Endothelial cell of umbilical vein (primary cell): ENCODE results near the gene PLEKHF1. TPM values are rescaled to one million over a fixed set of nuclear protein-coding genes. Genes with fewer than 3 reads are reported as not detected.

ENCODE experiments used
- BruUV-seq: library from RNA; stranded (reverse); fragments of 400-500 nt; replicated peaks from 2 replicates; lab custom pipeline; 2021; lab: Mats Ljungman, UMichigan
- CTCF ChIA-PET: fragments of 300-600, 350-600 bp; sonication (Branson Sonifier 250); formaldehyde crosslinking; loops from one replicate; lab custom pipeline; 2021; ENCODE audit warnings: antibody characterized with exemption, inconsistent platforms; lab: Charles Lee
- POLR2A ChIA-PET: fragments of 300-600, 350-600 bp; sonication (Branson Sonifier 250); formaldehyde crosslinking; loops from one replicate; lab custom pipeline; 2021; ENCODE audit warnings: antibody characterized with exemption, inconsistent platforms; lab: Charles Lee
- DNase-seq: peaks from one replicate; pipeline ENCODE4 v3.0.0-alpha.2; 2011; ENCODE audit warnings: low read depth, low spot score
- FAIRE-seq: peaks from 2 replicates; lab custom pipeline; 2011; peaks lifted over from hg19 to GRCh38; lab: Jason Lieb, UNC
- H2AFZ ChIP-seq: 2 replicates; pipeline ENCODE4 v1.6.0; 2012; ENCODE audit warnings: low read depth, low read length, control low read depth, inconsistent platforms
- H3K27ac ChIP-seq: 2 replicates; pipeline ENCODE4 v1.5.1; 2011; ENCODE audit warnings: low read depth, mild to moderate bottlenecking, control low read depth, low read length, moderate library complexity; ENCODE audit not compliant: insufficient read depth
- H3K27me3 ChIP-seq, 2 experiments: 2 replicates each; pipeline versions ENCODE4 v1.6.0 to v1.6.1; 2011; ENCODE audit warnings: low read length in 2 of 2, mixed read lengths in 1 of 2; ENCODE audit not compliant: control insufficient read depth in 2 of 2, insufficient read depth in 2 of 2
- H3K36me3 ChIP-seq, 2 experiments: 2 replicates in 1 of 2; 3 replicates in 1 of 2; pipeline ENCODE4 v1.5.1; 2011; ENCODE audit warnings: low read length in 2 of 2, mild to moderate bottlenecking in 1 of 2, moderate library complexity in 1 of 2; ENCODE audit not compliant: control insufficient read depth in 2 of 2, insufficient read depth in 2 of 2; ENCODE audit errors: extremely low read depth in 1 of 2
- H3K4me1 ChIP-seq: 3 replicates; pipeline ENCODE4 v1.5.1; 2011; ENCODE audit warnings: mild to moderate bottlenecking, low read length; ENCODE audit not compliant: control insufficient read depth, insufficient read depth; ENCODE audit errors: extremely low read depth
- H3K4me2 ChIP-seq: 2 replicates; pipeline ENCODE4 v1.6.1; 2011; ENCODE audit warnings: low read length, control low read depth, mixed read lengths; ENCODE audit not compliant: insufficient read depth
- H3K4me3 ChIP-seq, 3 experiments: fragments of 200-600 bp in 1 of 3; sonication (generic), shearing (Covaris generic) in 1 of 3; replicated peaks in 1 of 3; 2 replicates each; pipeline ENCODE4 v1.5.1; 2011 to 2016; ENCODE audit warnings: control low read depth in 3 of 3, low read length in 3 of 3, mild to moderate bottlenecking in 2 of 3, inconsistent platforms in 1 of 3, low read depth in 1 of 3, moderate library complexity in 1 of 3; ENCODE audit not compliant: insufficient read depth in 1 of 3
- H3K79me2 ChIP-seq: 2 replicates; pipeline ENCODE4 v1.6.0; 2012; ENCODE audit warnings: low read length, inconsistent platforms; ENCODE audit not compliant: control insufficient read depth, insufficient read depth
- H3K9ac ChIP-seq: replicated peaks from 2 replicates; pipeline ENCODE3; 2011; ENCODE audit warnings: low read length, control low read depth; ENCODE audit not compliant: insufficient read depth; ENCODE audit errors: extremely low read depth
- H3K9me1 ChIP-seq: replicated peaks from 3 replicates; pipeline ENCODE4 v1.6.0; 2011; ENCODE audit warnings: mild to moderate bottlenecking, low read length; ENCODE audit not compliant: control insufficient read depth, insufficient read depth; ENCODE audit errors: extremely low read depth
- H3K9me3 ChIP-seq: replicated peaks from 2 replicates; pipeline ENCODE4 v1.5.1; 2012; ENCODE audit warnings: low read length, inconsistent platforms; ENCODE audit not compliant: control insufficient read depth, insufficient read depth
- H4K20me1 ChIP-seq: replicated peaks from 2 replicates; pipeline ENCODE3; 2011; ENCODE audit warnings: mild to moderate bottlenecking, low read length; ENCODE audit not compliant: control insufficient read depth, insufficient read depth; ENCODE audit errors: extremely low read depth
- EZH2 ChIP-seq: IDR thresholded peaks from 2 replicates; pipeline ENCODE4 v1.6.1; 2012; ENCODE audit warnings: borderline replicate concordance, low read depth, mild to moderate bottlenecking, moderate library complexity, low read length, inconsistent platforms; ENCODE audit not compliant: severe bottlenecking
- FOS ChIP-seq: IDR thresholded peaks from 2 replicates; pipeline ENCODE4 v1.6.1; 2011; ENCODE audit warnings: mild to moderate bottlenecking, low read length, moderate library complexity, borderline replicate concordance; ENCODE audit not compliant: insufficient read depth
- GATA2 ChIP-seq: IDR thresholded peaks from 2 replicates; pipeline ENCODE4 v1.7.0; 2011; ENCODE audit warnings: low read depth, mild to moderate bottlenecking, moderate library complexity, mixed read lengths, low read length; ENCODE audit not compliant: insufficient read length, insufficient read depth
- JUN ChIP-seq: IDR thresholded peaks from 2 replicates; pipeline ENCODE4 v1.6.1; 2011; ENCODE audit warnings: borderline replicate concordance, low read depth; ENCODE audit not compliant: insufficient read length, insufficient read depth
- MYC ChIP-seq: IDR thresholded peaks from one replicate; pipeline ENCODE4 v1.6.1; 2011; ENCODE audit warnings: mild to moderate bottlenecking, low read depth, low read length
- POLR2A ChIP-seq: IDR thresholded peaks from 2 replicates; pipeline ENCODE4 v1.6.1; 2012; ENCODE audit warnings: low read depth, mild to moderate bottlenecking, control low read depth, low read length
- POLR2AphosphoS5 ChIP-seq: IDR thresholded peaks from 2 replicates; pipeline ENCODE4 v1.6.1; 2012; ENCODE audit warnings: low read depth, mild to moderate bottlenecking, control low read depth, low read length, moderate library complexity; ENCODE audit not compliant: insufficient read depth
- dilution Hi-C: fragments of 300-500 bp; cut with MboI; formaldehyde crosslinking; loops from one replicate; pipeline ENCODE4 v1.15.0; 2019; ENCODE audit warnings: low sequenced_read_pairs; ENCODE audit not compliant: extremely low pct_ligation_motif_present
- intact Hi-C: fragments of 100-400 bp; cut with micrococcal nuclease; formaldehyde crosslinking; loops from one replicate; pipeline ENCODE4 v1.10.0; 2022
- polyA plus RNA-seq, 4 experiments: library from polyadenylated mRNA; depleted of rRNA in 3 of 4; stranded (reverse) in 3 of 4; unstranded in 1 of 4; fragments of >200 nt; gene quantifications; 2 replicates each; pipeline versions ENCODE4 v1.2.1 to v1.2.3, GENCODE V29; 2011 to 2012; ENCODE audit warnings: missing spikeins in 1 of 4
- total RNA-seq: library from RNA; stranded (reverse); gene quantifications from 2 replicates; pipeline ENCODE4 v1.2.3, GENCODE V29; 2021
- TF ChIP-seq, protein P1 (sequence below): IDR thresholded peaks from 2 replicates; pipeline ENCODE4 v1.6.1; 2011; ENCODE audit not compliant: insufficient read depth, insufficient read length
- TF ChIP-seq, protein P2 (sequence below), 2 donors: IDR thresholded peaks; 1 replicate in 1 of 2; 2 replicates in 1 of 2; pipeline ENCODE4 v1.5.1; 2011; ENCODE audit warnings: low read length in 2 of 2, mild to moderate bottlenecking in 2 of 2, moderate library complexity in 2 of 2, control low read depth in 1 of 2, inconsistent platforms in 1 of 2, low read depth in 1 of 2; ENCODE audit not compliant: insufficient read depth in 1 of 2; ENCODE audit errors: extremely low read depth in 1 of 2

Gene PLEKHF1
- total and polyA plus RNA-seq, 2 donors (not counting 3 experiments of a cell fraction or from before 2014, with no cell fraction given): 5.5 TPM

DNA sequence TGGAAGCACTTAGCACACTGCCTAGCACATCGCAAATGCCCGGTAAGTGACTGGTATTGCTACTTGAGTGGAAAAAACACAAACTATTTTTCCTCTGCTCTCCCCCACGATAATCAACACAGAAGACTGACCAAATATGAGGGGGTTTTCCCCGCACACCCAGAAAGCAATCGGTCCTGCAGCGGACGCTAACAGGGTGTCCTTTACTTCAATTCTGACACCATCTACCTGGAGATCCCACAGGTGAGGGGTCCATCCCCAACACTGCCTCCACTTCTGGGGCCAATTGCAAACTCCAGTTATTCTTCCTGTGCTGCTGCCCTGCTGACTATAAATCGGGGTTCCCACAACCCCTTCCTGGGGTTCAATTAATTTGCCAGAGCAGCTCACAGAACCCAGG is 26.2 kb upstream of the PLEKHF1 start:
- no peak overlapping the region for H3K9ac ChIP-seq
- no peaks in the 10 kb centered on the region for H3K36me3 ChIP-seq
- H3K4me1 ChIP-seq: no peaks in the 10 kb centered on the region
- intact Hi-C loops: no loop called here
- no TSS peak for BruUV-seq
- no peaks in the 10 kb centered on the region for H3K9me1 ChIP-seq
- POLR2A ChIA-PET: no interaction called here
- no peak for DNase-seq
- dilution Hi-C loops: no loop called here
- TF ChIP-seq, protein P1, sequence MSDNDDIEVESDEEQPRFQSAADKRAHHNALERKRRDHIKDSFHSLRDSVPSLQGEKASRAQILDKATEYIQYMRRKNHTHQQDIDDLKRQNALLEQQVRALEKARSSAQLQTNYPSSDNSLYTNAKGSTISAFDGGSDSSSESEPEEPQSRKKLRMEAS: no peak
- TF ChIP-seq GATA2 (no peak), JUN (no peak), MYC (no peak), FOS (no peak), EZH2 (no peak), POLR2A (no peak), POLR2AphosphoS5 (no peak)
- TF ChIP-seq, protein P2, sequence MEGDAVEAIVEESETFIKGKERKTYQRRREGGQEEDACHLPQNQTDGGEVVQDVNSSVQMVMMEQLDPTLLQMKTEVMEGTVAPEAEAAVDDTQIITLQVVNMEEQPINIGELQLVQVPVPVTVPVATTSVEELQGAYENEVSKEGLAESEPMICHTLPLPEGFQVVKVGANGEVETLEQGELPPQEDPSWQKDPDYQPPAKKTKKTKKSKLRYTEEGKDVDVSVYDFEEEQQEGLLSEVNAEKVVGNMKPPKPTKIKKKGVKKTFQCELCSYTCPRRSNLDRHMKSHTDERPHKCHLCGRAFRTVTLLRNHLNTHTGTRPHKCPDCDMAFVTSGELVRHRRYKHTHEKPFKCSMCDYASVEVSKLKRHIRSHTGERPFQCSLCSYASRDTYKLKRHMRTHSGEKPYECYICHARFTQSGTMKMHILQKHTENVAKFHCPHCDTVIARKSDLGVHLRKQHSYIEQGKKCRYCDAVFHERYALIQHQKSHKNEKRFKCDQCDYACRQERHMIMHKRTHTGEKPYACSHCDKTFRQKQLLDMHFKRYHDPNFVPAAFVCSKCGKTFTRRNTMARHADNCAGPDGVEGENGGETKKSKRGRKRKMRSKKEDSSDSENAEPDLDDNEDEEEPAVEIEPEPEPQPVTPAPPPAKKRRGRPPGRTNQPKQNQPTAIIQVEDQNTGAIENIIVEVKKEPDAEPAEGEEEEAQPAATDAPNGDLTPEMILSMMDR (IDR thresholded peaks at IDR 0.05; ENCODE audit: extremely low read depth in 1 of 2, insufficient read depth in 1 of 2, low read depth in 1 of 2, low read length in 2 of 2): no peak
- H2AFZ ChIP-seq: no peak overlapping the region
- CTCF ChIA-PET: interaction anchor here (0.8 kb wide), 1 partner anchor 77 kb away, joined by 3 read pairs; no protein-coding TSS in a partner anchor
- H4K20me1 ChIP-seq: no peaks in the 10 kb centered on the region
- FAIRE-seq: no peak
- H3K27me3 ChIP-seq: peaks cover 0 to 3% of the 10 kb centered on the region in 2 experiments
- no peaks in the 10 kb centered on the region for H3K79me2 ChIP-seq
- H3K4me2 ChIP-seq: no peak overlapping the region
- H3K9me3 ChIP-seq: no peaks in the 10 kb centered on the region
- no peak overlapping the region for H3K4me3 ChIP-seq
- no peak overlapping the region for H3K27ac ChIP-seq
